ENCODE results near the gene ALK. TPM values are rescaled to one million over a fixed set of nuclear protein-coding genes. Genes with fewer than 3 reads are reported as not detected.
"Not testable (repeated sequence)": the region's sequence is repeated elsewhere in the genome, so short reads cannot be mapped to it uniquely, and the experiment has no call there.

The ALK gene
- total RNA-seq, 2 experiments from 2014 or later, result not detected

DNA sequence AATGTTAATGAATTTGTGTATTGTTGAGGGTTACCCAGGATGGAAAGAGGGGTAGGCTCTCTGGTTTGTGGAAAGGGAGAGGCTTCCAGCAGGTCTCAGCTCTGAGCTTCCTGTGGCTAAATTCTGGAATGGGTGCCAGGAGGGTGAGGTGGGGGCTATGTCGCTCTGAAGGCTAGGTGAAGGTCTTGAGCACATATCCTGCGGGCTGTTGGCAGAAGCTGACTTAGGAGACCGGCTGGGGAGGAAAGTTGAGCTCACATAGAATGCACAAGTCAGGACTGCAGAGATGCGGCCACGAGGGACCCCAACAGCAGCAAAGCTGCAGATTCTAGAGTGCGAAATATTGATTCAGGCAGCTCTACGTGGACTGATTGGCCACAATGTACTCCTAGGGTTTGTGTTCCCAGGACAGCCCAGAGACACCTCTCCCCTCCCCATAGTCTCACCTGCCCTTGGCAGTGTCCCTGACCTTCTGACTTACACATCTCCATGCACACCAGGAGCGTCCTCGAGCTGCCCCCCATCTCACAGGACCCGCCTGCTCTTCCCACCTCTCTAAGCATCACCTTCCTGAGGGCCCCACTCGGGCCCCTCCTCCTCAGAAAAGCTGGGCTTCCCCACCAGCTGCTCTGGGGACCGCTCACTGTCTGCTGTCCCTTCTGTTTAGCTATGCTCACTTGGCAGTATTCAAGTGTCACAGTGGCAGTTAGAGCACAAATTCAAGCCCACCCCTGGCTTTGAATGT, 72.6 kb downstream of the ALK start:
- Mint-ChIP-seq H3K4me3 (no peak overlapping the region), H3K27me3 (peaks cover 5% of the 10 kb centered on the region), H3K9me3 (no peaks in the 10 kb centered on the region), H3K36me3 (ENCODE audit: low read depth) (no peaks in the 10 kb centered on the region), H3K27ac (no peak overlapping the region), H3K4me1 (no peaks in the 10 kb centered on the region)
- POLR2A ChIA-PET, result no interaction called here
- CTCF ChIA-PET, result no interaction called here
- no peak for DNase-seq

DNA sequence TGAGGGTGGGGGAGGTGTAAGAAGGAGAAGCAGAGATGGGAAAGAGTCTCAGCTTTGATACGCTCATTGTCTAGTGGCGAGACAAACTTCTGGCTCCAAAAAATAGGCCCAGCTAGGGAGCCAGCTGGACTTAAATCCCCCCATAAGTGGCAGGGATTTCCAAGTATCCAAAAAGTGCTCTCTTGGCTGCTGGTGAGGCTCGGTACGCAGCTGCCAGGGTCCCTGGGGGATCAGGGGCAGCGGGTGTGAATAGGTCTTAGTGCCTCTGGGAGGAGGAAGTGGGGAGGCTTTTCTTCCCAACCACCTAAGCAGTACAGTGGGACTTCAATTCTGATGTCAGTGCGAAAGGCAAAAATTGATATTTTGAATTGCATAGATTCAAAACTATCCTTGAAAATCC, 73.5 kb downstream of the ALK start:
- no peak for DNase-seq
- ChIA-PET CTCF (no interaction called here), POLR2A (no interaction called here)

DNA sequence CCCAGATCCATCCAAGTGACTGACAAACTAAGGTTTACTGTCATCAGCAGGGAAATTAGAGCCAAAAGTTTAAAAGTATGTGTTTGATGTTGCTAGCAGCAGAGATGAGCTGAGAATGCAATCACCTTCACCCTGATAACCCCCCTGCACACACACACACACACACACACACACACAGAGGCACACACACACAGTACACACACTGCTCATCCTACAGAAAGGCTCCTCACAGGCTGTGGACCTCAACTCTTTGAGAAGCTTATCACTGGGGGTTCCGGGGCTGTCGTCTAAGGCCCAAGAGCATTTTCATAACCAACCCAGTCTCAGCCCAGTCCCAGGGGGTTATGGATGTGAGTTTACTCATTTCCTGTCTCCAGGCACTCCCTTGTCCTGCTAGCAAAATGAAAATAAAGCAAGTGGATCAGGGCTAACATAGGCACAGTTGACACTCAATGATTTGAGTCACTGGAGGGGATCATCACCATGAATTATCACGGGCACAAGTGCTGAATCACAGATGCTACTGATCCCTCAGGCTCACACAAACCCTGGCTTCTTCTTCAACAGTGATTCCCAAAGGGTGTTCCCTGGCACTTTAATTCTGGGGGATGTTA, 76.6 kb downstream of the ALK start:
- ChIA-PET POLR2A (no interaction called here), CTCF (no interaction called here)
- Mint-ChIP-seq H3K36me3 (ENCODE audit: low read depth) (no peaks in the 10 kb centered on the region), H3K27me3 (peaks cover 11% of the 10 kb centered on the region), H3K4me3 (no peak overlapping the region), H3K4me1 (no peaks in the 10 kb centered on the region), H3K27ac (no peak overlapping the region), H3K9me3 (no peaks in the 10 kb centered on the region)
- DNase-seq, result no peak

More for the DNA sequence above, 73.5 kb downstream of the ALK start:
- H3K27ac Mint-ChIP-seq, result no peak overlapping the region
- no peaks in the 10 kb centered on the region for H3K36me3 Mint-ChIP-seq (ENCODE audit: low read depth)
- peaks cover 5% of the 10 kb centered on the region for H3K27me3 Mint-ChIP-seq
- H3K9me3 Mint-ChIP-seq, result no peaks in the 10 kb centered on the region
- H3K4me1 Mint-ChIP-seq, result no peaks in the 10 kb centered on the region
- no peak overlapping the region for H3K4me3 Mint-ChIP-seq

DNA sequence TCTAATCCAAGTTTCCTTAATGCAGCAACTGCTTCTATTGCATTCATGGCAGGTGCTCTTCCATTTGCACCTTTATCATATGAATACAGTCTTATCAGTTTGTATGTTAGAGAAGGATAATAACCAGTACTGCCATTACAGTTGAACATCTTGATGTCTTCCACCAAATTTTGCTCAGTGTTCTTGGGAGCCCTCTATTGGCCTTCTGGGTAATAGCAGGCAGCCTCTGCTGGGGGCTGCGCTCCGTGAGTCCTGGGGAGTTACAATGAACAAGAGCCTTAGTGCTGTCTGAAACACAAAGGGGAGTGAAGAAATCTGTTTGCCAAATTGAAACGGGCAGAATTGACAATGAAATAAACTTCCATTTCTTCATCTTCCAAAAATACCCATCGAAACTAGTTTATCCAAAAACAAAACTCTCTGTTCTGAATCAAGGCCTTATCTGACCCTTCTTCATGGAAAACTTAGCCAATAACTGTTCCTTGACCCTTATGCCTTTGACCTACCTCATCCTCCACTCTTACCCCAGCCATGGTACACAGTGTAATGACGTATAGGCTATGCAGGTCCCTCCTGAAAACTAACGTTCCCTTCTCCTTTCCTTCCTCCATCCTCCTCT, 79.9 kb downstream of the ALK start:
- Mint-ChIP-seq H3K4me3 (no peak overlapping the region), H3K27ac (no peak overlapping the region), H3K27me3 (peaks cover 5% of the 10 kb centered on the region), H3K4me1 (no peaks in the 10 kb centered on the region), H3K9me3 (peaks cover 2% of the 10 kb centered on the region), H3K36me3 (ENCODE audit: low read depth) (no peaks in the 10 kb centered on the region)
- CTCF ChIA-PET, result no interaction called here
- DNase-seq, result peak; percentile 21
- POLR2A ChIA-PET, result no interaction called here

DNA sequence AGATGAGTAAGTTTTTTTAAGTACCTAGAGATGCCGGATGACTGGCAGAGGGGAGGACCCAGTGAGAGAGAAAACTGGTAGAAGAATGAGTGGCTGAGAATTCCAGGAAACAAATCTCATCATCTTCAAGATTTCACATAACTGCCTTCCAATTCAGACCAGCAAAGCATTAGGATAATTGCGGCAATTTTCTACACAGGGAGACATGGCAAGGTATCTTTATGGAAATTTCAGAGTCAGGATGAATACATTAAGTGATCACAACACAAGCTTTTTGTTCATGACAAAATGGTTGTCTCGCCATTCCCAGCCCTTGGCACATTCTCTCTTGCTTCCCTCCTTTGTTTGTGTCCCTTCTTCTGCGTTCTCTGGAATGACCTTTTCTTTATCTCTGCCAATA, 82.1 kb downstream of the ALK start:
- POLR2A ChIA-PET, result no interaction called here
- Mint-ChIP-seq H3K36me3 (ENCODE audit: low read depth) (no peaks in the 10 kb centered on the region), H3K4me1 (no peaks in the 10 kb centered on the region), H3K27ac (no peak overlapping the region), H3K9me3 (peaks cover 2% of the 10 kb centered on the region), H3K27me3 (peaks cover 7% of the 10 kb centered on the region), H3K4me3 (no peak overlapping the region)
- CTCF ChIA-PET, result no interaction called here
- DNase-seq, result no peak

DNA sequence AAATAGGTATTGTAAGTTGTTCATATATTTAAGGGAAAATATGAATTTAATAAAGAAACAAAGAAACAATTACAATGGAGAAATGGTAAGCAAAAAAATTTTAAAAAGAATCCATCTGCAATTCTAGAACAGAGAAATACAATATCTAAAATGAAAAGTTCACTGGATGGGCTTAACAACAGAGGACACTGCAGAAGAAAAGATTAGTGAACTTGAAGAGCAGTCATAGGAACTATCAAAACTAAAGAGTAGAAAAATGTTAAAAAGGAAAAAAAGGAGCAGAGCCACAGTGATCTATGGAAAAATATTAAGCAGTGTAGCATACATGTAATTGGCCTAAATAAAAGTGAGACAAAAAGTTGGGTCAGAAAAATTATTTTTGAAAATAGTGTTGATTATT, 83.5 kb downstream of the ALK start:
- no peak overlapping the region for H3K27ac Mint-ChIP-seq
- POLR2A ChIA-PET, result no interaction called here
- CTCF ChIA-PET, result no interaction called here
- peaks cover 2% of the 10 kb centered on the region for H3K9me3 Mint-ChIP-seq
- H3K4me3 Mint-ChIP-seq, result no peak overlapping the region
- peaks cover 9% of the 10 kb centered on the region for H3K27me3 Mint-ChIP-seq
- H3K4me1 Mint-ChIP-seq, result no peaks in the 10 kb centered on the region
- DNase-seq, result no peak
- H3K36me3 Mint-ChIP-seq (ENCODE audit: low read depth), result no peaks in the 10 kb centered on the region

DNA sequence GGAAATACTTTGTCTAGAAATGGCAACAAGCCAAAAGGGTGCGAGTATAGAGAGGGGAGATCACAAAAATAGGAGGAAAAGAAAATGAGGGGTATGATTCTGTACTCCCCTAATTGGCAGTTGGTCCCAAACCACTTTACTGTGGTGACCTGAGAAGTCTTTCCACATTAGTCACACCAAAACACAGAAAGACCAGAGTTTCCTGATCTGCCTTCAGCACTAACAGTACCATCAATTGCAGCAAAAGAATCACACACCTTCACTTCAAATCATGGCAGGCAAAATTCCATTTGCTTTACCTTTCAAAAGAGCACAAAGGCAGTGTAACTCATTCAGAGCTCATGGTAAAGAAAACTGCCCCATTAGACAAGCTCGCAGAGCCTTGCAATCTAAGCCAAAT, 86.8 kb downstream of the ALK start:
- H3K9me3 Mint-ChIP-seq, result peaks cover 2% of the 10 kb centered on the region
- peaks cover 3% of the 10 kb centered on the region for H3K27me3 Mint-ChIP-seq
- ChIA-PET POLR2A (no interaction called here), CTCF (no interaction called here)
- H3K27ac Mint-ChIP-seq, result no peak overlapping the region
- no peak overlapping the region for H3K4me3 Mint-ChIP-seq
- no peak for DNase-seq
- no peaks in the 10 kb centered on the region for H3K4me1 Mint-ChIP-seq
- H3K36me3 Mint-ChIP-seq (ENCODE audit: low read depth), result no peaks in the 10 kb centered on the region

DNA sequence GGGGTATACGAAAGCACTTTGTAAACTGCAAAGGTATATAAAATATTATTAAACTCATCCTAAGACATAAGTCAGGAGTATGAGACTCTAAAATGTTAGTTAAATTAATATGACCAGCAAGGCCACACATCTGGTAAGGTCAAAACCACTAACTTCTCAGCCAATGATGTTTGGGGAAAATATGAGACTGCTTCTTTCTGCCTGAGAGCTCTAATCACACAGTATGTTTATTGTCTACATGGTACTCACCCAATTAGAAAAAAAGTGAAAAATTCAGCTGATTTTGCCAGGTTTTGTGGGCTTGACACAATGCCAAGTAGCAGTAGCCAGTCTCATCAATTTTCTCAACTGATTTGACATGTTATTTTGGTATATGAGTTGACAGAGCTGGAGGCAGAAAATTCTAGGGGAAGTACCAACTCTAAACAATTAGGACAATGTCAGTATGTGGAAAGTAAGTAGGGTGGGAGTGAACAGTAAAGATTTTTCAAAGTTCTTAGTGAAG, 87.3 kb downstream of the ALK start:
- ChIA-PET POLR2A (no interaction called here), CTCF (no interaction called here)
- peaks cover 2% of the 10 kb centered on the region for H3K9me3 Mint-ChIP-seq
- H3K4me1 Mint-ChIP-seq, result no peaks in the 10 kb centered on the region
- H3K27ac Mint-ChIP-seq, result no peak overlapping the region
- H3K27me3 Mint-ChIP-seq, result peaks cover 3% of the 10 kb centered on the region
- no peak overlapping the region for H3K4me3 Mint-ChIP-seq
- DNase-seq, result no peak
- no peaks in the 10 kb centered on the region for H3K36me3 Mint-ChIP-seq (ENCODE audit: low read depth)

DNA sequence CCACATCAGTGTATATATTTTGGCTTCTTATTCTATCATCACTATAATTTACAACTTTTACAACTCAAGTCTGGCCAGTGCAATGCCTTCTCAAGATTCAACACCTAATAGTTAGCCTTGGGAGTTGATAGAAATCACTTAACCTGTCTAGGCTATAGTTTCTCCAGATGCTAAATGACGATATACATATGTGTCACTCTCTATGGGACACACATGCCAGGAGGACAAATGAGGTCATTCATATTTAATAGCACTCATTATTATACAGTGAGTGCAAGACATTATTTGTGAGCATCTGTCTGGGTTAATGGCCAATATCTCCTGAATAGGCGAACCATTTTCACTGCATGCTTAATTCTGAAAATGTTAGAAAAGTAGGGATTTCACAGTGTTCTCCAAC, 89.8 kb downstream of the ALK start:
- Mint-ChIP-seq H3K4me3 (no peak overlapping the region), H3K9me3 (no peaks in the 10 kb centered on the region), H3K4me1 (no peaks in the 10 kb centered on the region), H3K36me3 (ENCODE audit: low read depth) (no peaks in the 10 kb centered on the region), H3K27ac (no peak overlapping the region), H3K27me3 (peaks cover 3% of the 10 kb centered on the region)
- DNase-seq, result no peak
- POLR2A ChIA-PET, result no interaction called here
- CTCF ChIA-PET, result no interaction called here

DNA sequence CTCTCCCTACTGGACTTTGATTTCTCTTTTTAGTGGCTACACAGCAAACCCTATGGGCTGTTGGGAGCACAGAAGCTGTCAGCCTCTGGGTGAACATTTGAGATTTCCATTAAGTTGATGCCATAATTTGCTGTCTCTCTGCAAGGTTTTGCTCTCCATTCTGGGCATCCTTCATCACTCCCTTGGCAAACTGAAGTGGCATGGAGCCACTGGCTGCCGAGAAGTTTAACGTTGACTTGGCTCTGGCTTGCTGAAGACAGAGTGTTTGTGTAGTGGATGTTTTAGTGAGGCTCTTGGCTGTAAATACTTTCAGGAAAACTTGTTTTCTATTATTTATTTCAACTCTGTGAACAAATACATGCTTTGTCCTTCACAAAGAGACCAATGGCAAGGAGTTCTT, 91.5 kb downstream of the ALK start:
- Mint-ChIP-seq H3K36me3 (ENCODE audit: low read depth) (no peaks in the 10 kb centered on the region), H3K4me3 (no peak overlapping the region), H3K27ac (no peak overlapping the region), H3K27me3 (peaks cover 9% of the 10 kb centered on the region), H3K9me3 (no peaks in the 10 kb centered on the region), H3K4me1 (no peaks in the 10 kb centered on the region)
- no peak for DNase-seq
- ChIA-PET CTCF (no interaction called here), POLR2A (no interaction called here)

DNA sequence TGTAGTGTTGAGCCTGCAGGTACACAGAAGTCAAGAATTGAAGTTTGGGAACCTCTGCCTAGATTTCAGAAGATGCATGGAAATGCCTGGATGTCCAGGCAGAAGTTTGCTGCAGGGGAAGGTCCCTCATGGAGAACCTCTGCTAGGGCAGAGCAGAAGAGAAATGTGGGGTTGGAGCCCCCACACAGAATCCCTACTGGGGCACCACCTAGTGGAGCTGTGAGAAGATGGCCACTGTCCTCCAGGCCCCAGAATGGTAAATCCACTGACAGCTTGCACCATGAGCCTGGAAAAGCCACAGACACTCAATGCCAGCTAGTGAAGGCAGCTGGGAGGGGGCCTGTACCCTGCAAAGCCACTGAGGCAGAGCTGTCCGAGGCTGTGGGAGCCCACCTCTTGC, 97.2 kb downstream of the ALK start:
- H3K27me3 Mint-ChIP-seq; H3K27ac Mint-ChIP-seq; H3K9me3 Mint-ChIP-seq; H3K4me3 Mint-ChIP-seq; DNase-seq; POLR2A ChIA-PET; CTCF ChIA-PET; H3K36me3 Mint-ChIP-seq (ENCODE audit: low read depth); H3K4me1 Mint-ChIP-seq: not testable (repeated sequence)

DNA sequence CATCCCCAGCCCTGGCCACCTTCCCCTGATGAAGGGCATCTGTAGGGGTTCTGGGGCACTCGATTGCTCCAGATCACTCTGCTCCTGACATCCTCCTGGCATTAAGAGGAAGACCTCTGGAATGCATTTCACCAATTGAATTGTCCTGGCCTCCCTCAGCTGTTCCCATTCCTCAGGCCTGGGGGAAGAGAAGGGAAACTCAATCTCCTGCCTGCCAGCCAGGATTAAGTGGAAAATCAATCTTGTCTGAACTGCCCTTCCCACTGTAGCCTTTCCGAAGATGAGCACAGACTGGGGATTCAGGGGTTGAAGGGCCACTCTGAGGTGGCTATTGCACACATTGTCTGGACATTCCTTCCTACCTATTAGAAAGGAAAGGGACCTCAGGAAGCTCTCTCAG, 99.8 kb downstream of the ALK start:
- Mint-ChIP-seq H3K4me3 (no peak overlapping the region), H3K9me3 (no peaks in the 10 kb centered on the region)
- DNase-seq, result no peak

DNA sequence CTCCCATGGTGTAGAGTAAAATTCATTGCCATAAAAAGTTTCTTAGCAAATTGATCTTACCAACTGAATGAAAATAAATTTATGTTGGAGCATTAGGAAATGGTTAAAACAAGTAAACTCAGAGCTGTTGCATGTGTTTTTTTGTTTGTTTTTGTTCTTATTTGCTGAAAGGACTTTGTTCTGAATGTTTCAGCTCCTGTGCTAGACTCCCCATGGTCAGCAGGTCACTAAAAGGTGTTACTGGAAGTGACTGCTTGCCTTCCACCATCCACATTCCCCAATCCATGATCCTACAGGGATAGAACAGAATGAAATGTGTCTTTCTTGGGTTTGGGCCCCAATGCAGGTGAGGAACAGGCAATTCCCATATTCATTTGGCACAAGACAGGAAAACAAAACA, 101.8 kb downstream of the ALK start:
- H3K36me3 Mint-ChIP-seq (ENCODE audit: low read depth), result no peaks in the 10 kb centered on the region
- no peak for DNase-seq
- H3K27ac Mint-ChIP-seq, result no peak overlapping the region
- no peaks in the 10 kb centered on the region for H3K27me3 Mint-ChIP-seq
- no peaks in the 10 kb centered on the region for H3K9me3 Mint-ChIP-seq
- H3K4me3 Mint-ChIP-seq, result no peak overlapping the region
- H3K4me1 Mint-ChIP-seq, result no peaks in the 10 kb centered on the region
- POLR2A ChIA-PET, result no interaction called here
- CTCF ChIA-PET, result no interaction called here

More for the DNA sequence above, 99.8 kb downstream of the ALK start:
- Mint-ChIP-seq H3K27me3 (peaks cover 5% of the 10 kb centered on the region), H3K36me3 (ENCODE audit: low read depth) (no peaks in the 10 kb centered on the region), H3K4me1 (no peaks in the 10 kb centered on the region), H3K27ac (no peak overlapping the region)
- ChIA-PET CTCF (no interaction called here), POLR2A (no interaction called here)
